WTC11 (cell line): ENCODE results near the gene CMBL.

Experiments used
- FOXK1 ChIP-seq: sonication (generic); formaldehyde crosslinking; IDR thresholded peaks from 2 replicates; pipeline ENCODE4 v1.8.0; 2022; ENCODE audit warnings: mild to moderate bottlenecking, moderate library complexity, missing genetic modification reagents
- IRF2 ChIP-seq: sonication (generic); formaldehyde crosslinking; IDR thresholded peaks from 2 replicates; pipeline ENCODE4 v1.8.0; 2022; ENCODE audit warnings: low read depth, missing genetic modification reagents, borderline replicate concordance
- TEAD1 ChIP-seq: sonication (generic); formaldehyde crosslinking; IDR thresholded peaks from 2 replicates; pipeline ENCODE4 v1.8.0; 2022; ENCODE audit warnings: mild to moderate bottlenecking, missing genetic modification reagents
- USF2 ChIP-seq: sonication (generic); formaldehyde crosslinking; IDR thresholded peaks from 2 replicates; pipeline ENCODE4 v1.8.1; 2023; ENCODE audit warnings: mild to moderate bottlenecking, missing genetic modification reagents, moderate library complexity

GRCh38 chr5:10335711-10336470 lies 28.2 kb upstream of the CMBL start:
- TF ChIP-seq TEAD1 (CRISPR knock-in tag) (no peak), FOXK1 (no peak), USF2 (CRISPR knock-in tag) (no peak), IRF2 (no peak)
